ENCODE data around the gene TMEM255A.

The TMEM255A gene

GRCh38 chrX:120309873-120310705 is 1.2 kb downstream of the TMEM255A start:
- H3K27me3 ChIP-seq = peaks cover 77% of the 10 kb centered on the region
- peak overlapping the region; percentile 44 to 51 for H3K4me3 ChIP-seq (ENCODE audit: low read depth in 1 of 2, low read length in 1 of 2)
- H3K27ac ChIP-seq = no peak overlapping the region
- no peaks in the 10 kb centered on the region for H3K9me3 ChIP-seq
- TF ChIP-seq CTCF (IDR thresholded peaks at IDR 0.05) = no peak
- no peaks in the 10 kb centered on the region for H3K36me3 ChIP-seq
- peaks cover 21 to 24% of the 10 kb centered on the region in 2 experiments for H3K4me1 ChIP-seq (ENCODE audit: control insufficient read depth in 1 of 2, insufficient read depth in 1 of 2, low read depth in 1 of 2, low read length in 1 of 2)

GRCh38 chrX:120308959-120309872 is 2.0 kb downstream of the TMEM255A start:
- no peak for TF ChIP-seq CTCF (IDR thresholded peaks at IDR 0.05)
- Histone ChIP-seq H3K27me3 (peaks cover 69% of the 10 kb centered on the region), H3K4me1 (ENCODE audit: control insufficient read depth in 1 of 2, insufficient read depth in 1 of 2, low read depth in 1 of 2, low read length in 1 of 2) (peaks cover 21 to 24% of the 10 kb centered on the region in 2 experiments), H3K36me3 (no peaks in the 10 kb centered on the region), H3K4me3 (ENCODE audit: low read depth in 1 of 2, low read length in 1 of 2) (peak overlapping the region; percentile 44 to 51), H3K9me3 (no peaks in the 10 kb centered on the region), H3K27ac (no peak overlapping the region)

- H3K4me1 ChIP-seq (ENCODE audit: control insufficient read depth in 1 of 2, insufficient read depth in 1 of 2, low read depth in 1 of 2, low read length in 1 of 2) = peaks cover 21 to 24% of the 10 kb centered on the region in 2 experiments
- H3K27me3 ChIP-seq = peaks cover 62% of the 10 kb centered on the region
- H3K27ac ChIP-seq = no peak overlapping the region
- H3K4me3 ChIP-seq (ENCODE audit: low read depth in 1 of 2, low read length in 1 of 2) = no peak overlapping the region
- no peak for TF ChIP-seq CTCF (IDR thresholded peaks at IDR 0.05)
- H3K9me3 ChIP-seq = no peaks in the 10 kb centered on the region
- no peaks in the 10 kb centered on the region for H3K36me3 ChIP-seq
These were observed 2.7 kb downstream of the TMEM255A start for GRCh38 chrX:120308558-120308957.

GRCh38 chrX:120306630-120307029 is 4.6 kb downstream of the TMEM255A start:
- H3K4me1 ChIP-seq (ENCODE audit: control insufficient read depth in 1 of 2, insufficient read depth in 1 of 2, low read depth in 1 of 2, low read length in 1 of 2) = peaks cover 24 to 29% of the 10 kb centered on the region in 2 experiments
- no peak overlapping the region for H3K27ac ChIP-seq
- peaks cover 43% of the 10 kb centered on the region for H3K27me3 ChIP-seq
- TF ChIP-seq CTCF (IDR thresholded peaks at IDR 0.05) = no peak
- no peaks in the 10 kb centered on the region for H3K36me3 ChIP-seq
- no peaks in the 10 kb centered on the region for H3K9me3 ChIP-seq
- no peak overlapping the region for H3K4me3 ChIP-seq (ENCODE audit: low read depth in 1 of 2, low read length in 1 of 2)

- Histone ChIP-seq H3K36me3 (no peaks in the 10 kb centered on the region), H3K4me1 (ENCODE audit: control insufficient read depth in 1 of 2, insufficient read depth in 1 of 2, low read depth in 1 of 2, low read length in 1 of 2) (peaks cover 18 to 22% of the 10 kb centered on the region in 2 experiments), H3K4me3 (ENCODE audit: low read depth in 1 of 2, low read length in 1 of 2) (no peak overlapping the region), H3K9me3 (no peaks in the 10 kb centered on the region), H3K27ac (no peak overlapping the region), H3K27me3 (peaks cover 33% of the 10 kb centered on the region)
- TF ChIP-seq CTCF (IDR thresholded peaks at IDR 0.05) = no peak
These were observed 5.6 kb downstream of the TMEM255A start for GRCh38 chrX:120305531-120306141.
